ENCODE results near the gene NANOS3. TPM values are rescaled to one million over a fixed set of nuclear protein-coding genes. Genes with fewer than 3 reads are reported as not detected.

NANOS3 gene
- total and polyA plus RNA-seq, 4 donors: not detected

- H3K36me3 ChIP-seq (ENCODE audit: control insufficient read depth in 4 of 4, insufficient read depth in 3 of 4, low read depth in 1 of 4, low read length in 3 of 4): no peaks in the 10 kb centered on the region
- no peak for DNase-seq (ENCODE audit: low spot score)
- no peaks in the 10 kb centered on the region for H3K27me3 ChIP-seq (ENCODE audit: control insufficient read depth in 4 of 4, insufficient read depth in 4 of 4, low read length in 3 of 4)
- no peak overlapping the region for H3K4me3 ChIP-seq (ENCODE audit: low read depth in 1 of 3, low read length in 3 of 3)
- TF ChIP-seq, protein P1, sequence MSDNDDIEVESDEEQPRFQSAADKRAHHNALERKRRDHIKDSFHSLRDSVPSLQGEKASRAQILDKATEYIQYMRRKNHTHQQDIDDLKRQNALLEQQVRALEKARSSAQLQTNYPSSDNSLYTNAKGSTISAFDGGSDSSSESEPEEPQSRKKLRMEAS (IDR thresholded peaks at IDR 0.05): no peak
- TF ChIP-seq, protein P2, sequence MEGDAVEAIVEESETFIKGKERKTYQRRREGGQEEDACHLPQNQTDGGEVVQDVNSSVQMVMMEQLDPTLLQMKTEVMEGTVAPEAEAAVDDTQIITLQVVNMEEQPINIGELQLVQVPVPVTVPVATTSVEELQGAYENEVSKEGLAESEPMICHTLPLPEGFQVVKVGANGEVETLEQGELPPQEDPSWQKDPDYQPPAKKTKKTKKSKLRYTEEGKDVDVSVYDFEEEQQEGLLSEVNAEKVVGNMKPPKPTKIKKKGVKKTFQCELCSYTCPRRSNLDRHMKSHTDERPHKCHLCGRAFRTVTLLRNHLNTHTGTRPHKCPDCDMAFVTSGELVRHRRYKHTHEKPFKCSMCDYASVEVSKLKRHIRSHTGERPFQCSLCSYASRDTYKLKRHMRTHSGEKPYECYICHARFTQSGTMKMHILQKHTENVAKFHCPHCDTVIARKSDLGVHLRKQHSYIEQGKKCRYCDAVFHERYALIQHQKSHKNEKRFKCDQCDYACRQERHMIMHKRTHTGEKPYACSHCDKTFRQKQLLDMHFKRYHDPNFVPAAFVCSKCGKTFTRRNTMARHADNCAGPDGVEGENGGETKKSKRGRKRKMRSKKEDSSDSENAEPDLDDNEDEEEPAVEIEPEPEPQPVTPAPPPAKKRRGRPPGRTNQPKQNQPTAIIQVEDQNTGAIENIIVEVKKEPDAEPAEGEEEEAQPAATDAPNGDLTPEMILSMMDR (IDR thresholded peaks at IDR 0.05; ENCODE audit: low read depth, low read length, missing input control): no peak
- TF ChIP-seq HNF4A (conservative IDR thresholded peaks at IDR 0.05) (no peak), REST (IDR thresholded peaks at IDR 0.05) (no peak), YY1 (IDR thresholded peaks at IDR 0.05) (no peak), RXRA (IDR thresholded peaks at IDR 0.05) (no peak), JUND (IDR thresholded peaks at IDR 0.05) (no peak), NR2F2 (IDR thresholded peaks at IDR 0.05) (no peak), HNF4G (IDR thresholded peaks at IDR 0.05) (no peak)
- WGBS: 97% methylated on average over 5 of the region's 5 CpGs
- no peak overlapping the region for H3K27ac ChIP-seq (ENCODE audit: low read depth in 1 of 2, low read length in 2 of 2)
- peaks cover 0 to 10% (median 2%) of the 10 kb centered on the region in 4 donors for H3K4me1 ChIP-seq (ENCODE audit: control insufficient read depth in 4 of 4, insufficient read depth in 4 of 4, low read length in 3 of 4)
- no peak overlapping the region for H3K9ac ChIP-seq (ENCODE audit: low read depth in 1 of 2, low read length in 2 of 2)
- H3K9me3 ChIP-seq (ENCODE audit: control insufficient read depth in 4 of 4, low read length in 3 of 4): no peaks in the 10 kb centered on the region
Observed at GRCh38 chr19:13875824-13876223, 1.1 kb upstream of the NANOS3 start.

- TF ChIP-seq FOXA2 (IDR thresholded peaks at IDR 0.05): no peak
- TF ChIP-seq FOXA1 (IDR thresholded peaks at IDR 0.05): no peak
- TF ChIP-seq ZBTB33 (IDR thresholded peaks at IDR 0.05): no peak
- TF ChIP-seq RXRA (IDR thresholded peaks at IDR 0.05): no peak
- TF ChIP-seq EGR1 (IDR thresholded peaks at IDR 0.05; ENCODE audit: low read depth in 2 of 2): no peak
- TF ChIP-seq REST (IDR thresholded peaks at IDR 0.05): no peak
- Histone ChIP-seq H3K27me3 (ENCODE audit: control insufficient read depth in 4 of 4, insufficient read depth in 4 of 4, low read length in 3 of 4) (no peaks in the 10 kb centered on the region), H3K4me1 (ENCODE audit: control insufficient read depth in 4 of 4, insufficient read depth in 4 of 4, low read length in 3 of 4) (peaks cover 0 to 10% (median 2%) of the 10 kb centered on the region in 4 donors), H3K27ac (ENCODE audit: low read depth in 1 of 2, low read length in 2 of 2) (no peak overlapping the region), H3K9ac (ENCODE audit: low read depth in 1 of 2, low read length in 2 of 2) (no peak overlapping the region), H3K36me3 (ENCODE audit: control insufficient read depth in 4 of 4, insufficient read depth in 3 of 4, low read depth in 1 of 4, low read length in 3 of 4) (no peaks in the 10 kb centered on the region), H3K4me3 (ENCODE audit: low read depth in 1 of 3, low read length in 3 of 3) (no peak overlapping the region), H3K9me3 (ENCODE audit: control insufficient read depth in 4 of 4, low read length in 3 of 4) (no peaks in the 10 kb centered on the region)
- DNase-seq (ENCODE audit: low spot score): no peak
- WGBS: 81% methylated on average over 27 of the region's 27 CpGs
Observed at GRCh38 chr19:13877303-13877702, 369 bp downstream of the NANOS3 start.

Data from liver (tissue), 9 donors.